Subcutaneous adipose tissue (tissue), 4 donors: ENCODE measurements around the gene HAPSTR1. TPM values are rescaled to one million over a fixed set of nuclear protein-coding genes. Genes with fewer than 3 reads are reported as not detected.

ENCODE experiments used
- total RNA-seq, 4 donors: library from RNA; depleted of rRNA; stranded (reverse); fragments of >200 nt; gene quantifications; one replicate each; pipeline ENCODE4 v1.1.0, GENCODE V29; 2016
- TF ChIP-seq, protein P1 (sequence below): fragments of 450-650 bp; IDR thresholded peaks from one replicate; pipeline ENCODE4 v1.5.1; 2016; ENCODE audit warnings: low read depth, mild to moderate bottlenecking, control low read depth, antibody characterized with exemption, moderate library complexity

The HAPSTR1 gene
- total RNA-seq, 4 donors from 2014 or later, result 36.0 to 58.8 (median 47.5) TPM

- TF ChIP-seq, protein P1, sequence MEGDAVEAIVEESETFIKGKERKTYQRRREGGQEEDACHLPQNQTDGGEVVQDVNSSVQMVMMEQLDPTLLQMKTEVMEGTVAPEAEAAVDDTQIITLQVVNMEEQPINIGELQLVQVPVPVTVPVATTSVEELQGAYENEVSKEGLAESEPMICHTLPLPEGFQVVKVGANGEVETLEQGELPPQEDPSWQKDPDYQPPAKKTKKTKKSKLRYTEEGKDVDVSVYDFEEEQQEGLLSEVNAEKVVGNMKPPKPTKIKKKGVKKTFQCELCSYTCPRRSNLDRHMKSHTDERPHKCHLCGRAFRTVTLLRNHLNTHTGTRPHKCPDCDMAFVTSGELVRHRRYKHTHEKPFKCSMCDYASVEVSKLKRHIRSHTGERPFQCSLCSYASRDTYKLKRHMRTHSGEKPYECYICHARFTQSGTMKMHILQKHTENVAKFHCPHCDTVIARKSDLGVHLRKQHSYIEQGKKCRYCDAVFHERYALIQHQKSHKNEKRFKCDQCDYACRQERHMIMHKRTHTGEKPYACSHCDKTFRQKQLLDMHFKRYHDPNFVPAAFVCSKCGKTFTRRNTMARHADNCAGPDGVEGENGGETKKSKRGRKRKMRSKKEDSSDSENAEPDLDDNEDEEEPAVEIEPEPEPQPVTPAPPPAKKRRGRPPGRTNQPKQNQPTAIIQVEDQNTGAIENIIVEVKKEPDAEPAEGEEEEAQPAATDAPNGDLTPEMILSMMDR, result no peak
Measured at GRCh38 chr16:9099131-9099625, 7.7 kb downstream of the HAPSTR1 start.

DNA sequence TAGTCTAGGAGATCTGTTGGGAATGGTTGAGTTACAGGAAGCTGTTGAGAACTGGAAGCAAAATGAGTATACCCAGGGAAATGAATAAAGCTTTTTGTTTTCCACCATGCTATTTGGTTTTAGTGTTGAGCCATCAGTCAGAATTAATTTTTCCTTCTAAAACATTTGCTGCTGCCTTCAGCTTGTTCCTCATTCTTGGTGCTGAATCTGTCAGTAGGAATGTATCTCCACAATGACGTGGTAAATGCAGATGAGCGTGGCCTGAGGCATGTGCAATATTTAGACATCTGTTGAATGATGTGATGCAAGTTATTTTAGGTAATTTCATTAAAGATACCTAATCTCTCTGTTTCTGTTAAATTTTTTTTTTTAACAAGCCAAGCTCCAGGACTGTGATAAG, 10.9 kb downstream of the HAPSTR1 start:
- TF ChIP-seq, protein P1, result no peak

DNA sequence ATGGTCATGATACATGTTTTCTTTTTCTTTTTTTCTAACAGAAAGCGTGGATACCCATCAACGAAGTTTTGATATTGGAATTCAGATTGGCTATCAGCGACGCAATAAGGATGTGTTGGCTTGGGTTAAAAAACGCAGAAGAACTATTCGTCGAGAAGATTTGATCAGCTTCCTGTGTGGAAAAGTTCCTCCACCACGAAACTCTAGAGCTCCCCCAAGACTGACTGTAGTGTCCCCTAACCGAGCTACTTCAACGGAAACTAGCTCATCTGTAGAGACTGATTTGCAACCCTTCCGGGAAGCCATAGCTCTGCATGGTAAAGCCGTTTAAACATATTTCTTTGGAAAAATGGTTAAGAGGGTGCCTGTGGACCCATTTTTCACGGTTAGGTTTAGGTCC, 11.5 kb downstream of the HAPSTR1 start:
- TF ChIP-seq, protein P1, result no peak

DNA sequence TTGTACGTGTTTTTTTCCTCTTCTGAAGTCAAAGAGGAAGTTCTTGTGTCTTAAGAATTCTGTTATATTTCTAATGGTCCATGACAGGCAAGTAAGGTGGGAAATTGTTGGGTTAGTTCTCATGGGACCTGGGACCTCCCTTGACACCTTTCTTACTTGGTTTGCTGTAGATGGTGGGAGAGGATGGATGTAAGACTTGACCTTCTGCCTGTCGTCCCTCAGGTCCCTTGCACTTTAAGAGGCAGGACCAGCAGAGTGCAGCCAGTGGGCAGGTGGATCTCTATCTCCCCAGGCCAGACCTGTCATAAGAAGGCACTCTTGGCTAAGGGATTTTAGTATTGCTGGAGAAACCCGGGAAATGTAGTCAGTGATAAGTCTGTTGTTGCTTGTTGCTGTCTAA, 12.1 kb downstream of the HAPSTR1 start:
- TF ChIP-seq, protein P1, result no peak

DNA sequence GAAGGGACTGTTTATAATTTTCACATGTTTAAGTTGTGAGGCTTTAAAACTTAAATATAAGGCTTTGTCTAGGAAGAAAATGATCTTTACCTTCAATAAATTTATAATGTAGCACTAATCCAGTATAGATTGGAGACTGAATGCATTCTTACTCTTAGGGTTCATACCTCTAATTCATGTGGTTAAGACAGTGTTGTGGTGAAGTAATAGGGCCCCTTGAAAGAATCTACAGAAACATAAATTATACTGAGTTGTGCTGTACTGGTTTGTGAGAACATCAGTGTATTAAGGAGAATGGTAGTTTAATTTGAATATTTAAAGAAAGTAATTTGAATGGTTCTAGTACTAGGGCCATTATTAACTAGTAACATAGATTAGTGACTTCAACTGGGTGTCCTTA, 13.7 kb downstream of the HAPSTR1 start:
- TF ChIP-seq, protein P1, result no peak

GRCh38 chr16:9107025-9107970, 15.9 kb downstream of the HAPSTR1 start:
- TF ChIP-seq, protein P1, result no peak

- TF ChIP-seq, protein P1, result no peak
Measured at GRCh38 chr16:9109255-9109654, 17.8 kb downstream of the HAPSTR1 start.
